Activated T-cell treated with anti-CD3 and anti-CD28 coated beads, Interleukin-2, amount 50 U/mL, for 4 hours (primary cell): ENCODE measurements around the gene TOMM6. TPM values are rescaled to one million over a fixed set of nuclear protein-coding genes. Genes with fewer than 3 reads are reported as not detected.
"Not testable (repeated sequence)": the region's sequence is repeated elsewhere in the genome, so short reads cannot be mapped to it uniquely, and the experiment has no call there.

ENCODE experiments used
- ATAC-seq, 2 donors: fragments of 200-7000 bp; cut with Tn5 transposase; one replicate each; pipeline ENCODE4 v1.10.0; 2021
- DNase-seq: peaks from one replicate; pipeline ENCODE4 v3.0.0-alpha.2; 2020
- H3K27me3 Mint-ChIP-seq: one replicate; pipeline ENCODE4 v1.8.0; 2021; ENCODE audit warnings: low read depth, mixed read lengths
- H3K36me3 Mint-ChIP-seq: one replicate; pipeline ENCODE4 v1.8.0; 2022; ENCODE audit warnings: mixed read lengths; ENCODE audit not compliant: insufficient read depth
- H3K4me1 Mint-ChIP-seq: one replicate; pipeline ENCODE4 v1.8.0; 2021; ENCODE audit warnings: low read depth, mixed read lengths
- H3K4me3 Mint-ChIP-seq: one replicate; pipeline ENCODE4 v1.8.0; 2021; ENCODE audit warnings: mild to moderate bottlenecking, moderate library complexity, mixed read lengths
- H3K9me3 Mint-ChIP-seq: one replicate; pipeline ENCODE4 v1.8.0; 2021; ENCODE audit warnings: mixed read lengths
- total RNA-seq, 3 donors: library from RNA; stranded (reverse); gene quantifications; one replicate each; pipeline ENCODE4 v1.2.1, GENCODE V29; 2021

The TOMM6 gene
- total RNA-seq, 3 donors from 2014 or later = 415 to 478 (median 454) TPM

GRCh38 chr6:41786451-41787218 is 859 bp upstream of the TOMM6 start:
- Mint-ChIP-seq H3K4me1 (peaks cover 12% of the 10 kb centered on the region), H3K9me3 (no peaks in the 10 kb centered on the region), H3K27me3 (no peaks in the 10 kb centered on the region), H3K4me3 (peak overlapping the region; percentile 97), H3K36me3 (peaks cover 13% of the 10 kb centered on the region)
- DNase-seq (peak; percentile 85), ATAC-seq (peak; percentile 81 to 84)

- DNase-seq = no peak
- Mint-ChIP-seq H3K4me1 (peaks cover 12% of the 10 kb centered on the region), H3K36me3 (peaks cover 21% of the 10 kb centered on the region)
These were observed 1.9 kb downstream of the TOMM6 start for GRCh38 chr6:41789390-41789724.

GRCh38 chr6:41790045-41790444 is 2.6 kb downstream of the TOMM6 start:
- Mint-ChIP-seq H3K27me3 (no peaks in the 10 kb centered on the region), H3K4me3 (no peak overlapping the region), H3K4me1 (peaks cover 12% of the 10 kb centered on the region), H3K9me3 (no peaks in the 10 kb centered on the region), H3K36me3 (peaks cover 21% of the 10 kb centered on the region)
- ATAC-seq = no peak
- no peak for DNase-seq

More at GRCh38 chr6:41789390-41789724, 1.9 kb downstream of the TOMM6 start:
- Mint-ChIP-seq H3K27me3 (no peaks in the 10 kb centered on the region), H3K4me3 (peak overlapping the region; percentile 97), H3K9me3 (no peaks in the 10 kb centered on the region)
- no peak for ATAC-seq

- ATAC-seq = no peak
- no peak for DNase-seq
- H3K4me1 Mint-ChIP-seq = peaks cover 12% of the 10 kb centered on the region
- H3K27me3 Mint-ChIP-seq = no peaks in the 10 kb centered on the region
- H3K36me3 Mint-ChIP-seq = peaks cover 21% of the 10 kb centered on the region
- H3K9me3 Mint-ChIP-seq = no peaks in the 10 kb centered on the region
- H3K4me3 Mint-ChIP-seq = no peak overlapping the region
These were observed 3.8 kb downstream of the TOMM6 start for GRCh38 chr6:41791305-41791704.

GRCh38 chr6:41791984-41792383 is 4.5 kb downstream of the TOMM6 start:
- Mint-ChIP-seq H3K36me3 (peaks cover 21% of the 10 kb centered on the region), H3K4me1 (peaks cover 12% of the 10 kb centered on the region), H3K9me3 (no peaks in the 10 kb centered on the region), H3K27me3 (no peaks in the 10 kb centered on the region), H3K4me3 (no peak overlapping the region)
- no peak for DNase-seq
- ATAC-seq = no peak

GRCh38 chr6:41796474-41796873 is 9.0 kb downstream of the TOMM6 start:
- no peaks in the 10 kb centered on the region for H3K4me1 Mint-ChIP-seq
- ATAC-seq (no peak), DNase-seq (no peak)
- no peaks in the 10 kb centered on the region for H3K9me3 Mint-ChIP-seq
- H3K27me3 Mint-ChIP-seq = no peaks in the 10 kb centered on the region
- no peak overlapping the region for H3K4me3 Mint-ChIP-seq
- H3K36me3 Mint-ChIP-seq = peaks cover 8% of the 10 kb centered on the region

GRCh38 chr6:41798901-41799558 is 11.5 kb downstream of the TOMM6 start:
- no peaks in the 10 kb centered on the region for H3K36me3 Mint-ChIP-seq
- H3K4me3 Mint-ChIP-seq = no peak overlapping the region
- H3K9me3 Mint-ChIP-seq = no peaks in the 10 kb centered on the region
- ATAC-seq = no peak
- H3K4me1 Mint-ChIP-seq = no peaks in the 10 kb centered on the region
- DNase-seq = no peak
- H3K27me3 Mint-ChIP-seq = no peaks in the 10 kb centered on the region

- H3K9me3 Mint-ChIP-seq = no peaks in the 10 kb centered on the region
- no peaks in the 10 kb centered on the region for H3K4me1 Mint-ChIP-seq
- H3K36me3 Mint-ChIP-seq = no peaks in the 10 kb centered on the region
- ATAC-seq (no peak), DNase-seq (no peak)
- no peak overlapping the region for H3K4me3 Mint-ChIP-seq
- no peaks in the 10 kb centered on the region for H3K27me3 Mint-ChIP-seq
These were observed 12.0 kb downstream of the TOMM6 start for GRCh38 chr6:41799559-41799911.

- H3K36me3 Mint-ChIP-seq = no peaks in the 10 kb centered on the region
These were observed 13.9 kb downstream of the TOMM6 start for GRCh38 chr6:41801380-41801779.

GRCh38 chr6:41805830-41806774 is 18.6 kb downstream of the TOMM6 start:
- Mint-ChIP-seq H3K4me3 (no peak overlapping the region), H3K4me1 (no peaks in the 10 kb centered on the region), H3K36me3 (no peaks in the 10 kb centered on the region), H3K27me3 (no peaks in the 10 kb centered on the region), H3K9me3 (no peaks in the 10 kb centered on the region)
- ATAC-seq (no peak), DNase-seq (no peak)

More at GRCh38 chr6:41801380-41801779, 13.9 kb downstream of the TOMM6 start:
- Mint-ChIP-seq H3K9me3 (no peaks in the 10 kb centered on the region), H3K27me3 (no peaks in the 10 kb centered on the region), H3K4me3 (no peak overlapping the region), H3K4me1 (no peaks in the 10 kb centered on the region)
- ATAC-seq = no peak
- no peak for DNase-seq

- DNase-seq (no peak), ATAC-seq (no peak)
- H3K9me3 Mint-ChIP-seq = no peaks in the 10 kb centered on the region
- no peak overlapping the region for H3K4me3 Mint-ChIP-seq
- H3K27me3 Mint-ChIP-seq = no peaks in the 10 kb centered on the region
- peaks cover 2% of the 10 kb centered on the region for H3K4me1 Mint-ChIP-seq
- H3K36me3 Mint-ChIP-seq = no peaks in the 10 kb centered on the region
These were observed 23.6 kb downstream of the TOMM6 start for GRCh38 chr6:41811095-41811494.

GRCh38 chr6:41811946-41812345 is 24.5 kb downstream of the TOMM6 start:
- H3K4me3 Mint-ChIP-seq, DNase-seq, ATAC-seq, H3K9me3 Mint-ChIP-seq, H3K4me1 Mint-ChIP-seq, H3K27me3 Mint-ChIP-seq, H3K36me3 Mint-ChIP-seq: not testable (repeated sequence)

- Mint-ChIP-seq H3K4me1 (peaks cover 4% of the 10 kb centered on the region), H3K4me3 (no peak overlapping the region), H3K9me3 (no peaks in the 10 kb centered on the region), H3K27me3 (no peaks in the 10 kb centered on the region), H3K36me3 (no peaks in the 10 kb centered on the region)
- no peak for DNase-seq
- ATAC-seq = no peak
These were observed 26.0 kb downstream of the TOMM6 start for GRCh38 chr6:41813469-41813868.

GRCh38 chr6:41813956-41814355 is 26.5 kb downstream of the TOMM6 start:
- no peak for ATAC-seq
- peaks cover 4% of the 10 kb centered on the region for H3K4me1 Mint-ChIP-seq
- no peaks in the 10 kb centered on the region for H3K36me3 Mint-ChIP-seq
- H3K27me3 Mint-ChIP-seq = no peaks in the 10 kb centered on the region
- no peaks in the 10 kb centered on the region for H3K9me3 Mint-ChIP-seq
- H3K4me3 Mint-ChIP-seq = no peak overlapping the region
- DNase-seq = no peak
